IMR-90 (cell line): Measurements from ENCODE around the gene MAN2B1. TPM values are rescaled to one million over a fixed set of nuclear protein-coding genes. Genes with fewer than 3 reads are reported as not detected.

Experiments used
- ATAC-seq: fragments of 200-7000 bp; cut with Tn5 transposase; 2 replicates; pipeline ENCODE4 v1.9.1; 2020; ENCODE audit warnings: low read depth, mild to moderate bottlenecking, moderate library complexity
- BruUV-seq: library from RNA; stranded (reverse); fragments of 400-500 nt; replicated peaks from 2 replicates; lab custom pipeline; 2021; lab: Mats Ljungman, UMichigan
- CTCF ChIA-PET: fragments of 300-600 bp; formaldehyde crosslinking; extraction: SDS; loops from one replicate; lab custom pipeline; 2021; ENCODE audit warnings: antibody characterized with exemption; lab: Yijun Ruan, JAX
- POLR2A ChIA-PET: fragments of 300-600 bp; sonication (Branson Sonifier 250); formaldehyde crosslinking; loops from one replicate; lab custom pipeline; 2022; ENCODE audit warnings: antibody characterized with exemption; ENCODE audit not compliant: unreplicated experiment; lab: Charles Lee
- DNase-seq: peaks from one replicate; pipeline ENCODE4 v3.0.0; 2013
- H2AFZ ChIP-seq: replicated peaks from 2 replicates; pipeline ENCODE3; 2013; ENCODE audit warnings: low read length, mild to moderate bottlenecking; ENCODE audit not compliant: poor library complexity
- H2AK5ac ChIP-seq: 2 replicates; pipeline ENCODE4 v1.6.1; 2013; ENCODE audit warnings: low read depth, low read length, inconsistent platforms
- H2AK9ac ChIP-seq: replicated peaks from 2 replicates; pipeline ENCODE3; 2013; ENCODE audit warnings: mild to moderate bottlenecking, low read depth, low read length, moderate library complexity; ENCODE audit not compliant: poor library complexity
- H2BK120ac ChIP-seq: 2 replicates; pipeline ENCODE4 v1.6.1; 2013; ENCODE audit warnings: low read depth, low read length, inconsistent platforms
- H2BK15ac ChIP-seq: 3 replicates; pipeline ENCODE4 v1.6.1; 2013; ENCODE audit warnings: low read depth, low read length, inconsistent platforms
- H2BK20ac ChIP-seq: 2 replicates; pipeline ENCODE4 v1.6.1; 2013; ENCODE audit warnings: low read depth, mild to moderate bottlenecking, inconsistent platforms, low read length, moderate library complexity
- H2BK5ac ChIP-seq: 2 replicates; pipeline ENCODE4 v1.6.1; 2013; ENCODE audit warnings: mild to moderate bottlenecking, low read depth, low read length, inconsistent platforms; ENCODE audit not compliant: poor library complexity, severe bottlenecking
- H3K14ac ChIP-seq: replicated peaks from 2 replicates; pipeline ENCODE4 v1.6.1; 2013; ENCODE audit warnings: low read depth, low read length, inconsistent platforms
- H3K18ac ChIP-seq: 2 replicates; pipeline ENCODE4 v1.6.1; 2013; ENCODE audit warnings: low read depth, low read length, control low read depth
- H3K23ac ChIP-seq: 2 replicates; pipeline ENCODE4 v1.6.1; 2013; ENCODE audit warnings: low read depth, low read length, inconsistent platforms
- H3K27ac ChIP-seq: 2 replicates; pipeline ENCODE4 v1.5.1; 2013; ENCODE audit warnings: mild to moderate bottlenecking, control low read depth, low read length; ENCODE audit not compliant: insufficient read depth
- H3K27me3 ChIP-seq: 2 replicates; pipeline ENCODE4 v1.6.1; 2013; ENCODE audit warnings: low read length; ENCODE audit not compliant: control insufficient read depth, insufficient read depth
- H3K36me3 ChIP-seq: 2 replicates; pipeline ENCODE4 v1.6.1; 2013; ENCODE audit warnings: low read length, mixed read lengths; ENCODE audit not compliant: control insufficient read depth, insufficient read depth
- H3K4ac ChIP-seq: 2 replicates; pipeline ENCODE4 v1.6.1; 2013; ENCODE audit warnings: low read depth, low read length, inconsistent platforms
- H3K4me1 ChIP-seq: 2 replicates; pipeline ENCODE4 v1.6.1; 2013; ENCODE audit warnings: low read length, mixed read lengths; ENCODE audit not compliant: control insufficient read depth, insufficient read depth
- H3K4me2 ChIP-seq: 2 replicates; pipeline ENCODE4 v1.6.1; 2013; ENCODE audit warnings: low read depth, mild to moderate bottlenecking, control low read depth, low read length, moderate library complexity
- H3K4me3 ChIP-seq: 2 replicates; pipeline ENCODE4 v1.5.1; 2013; ENCODE audit warnings: low read depth, mild to moderate bottlenecking, control low read depth, low read length, moderate library complexity; ENCODE audit not compliant: insufficient read depth
- H3K56ac ChIP-seq: 2 replicates; pipeline ENCODE4 v1.6.1; 2013; ENCODE audit warnings: low read length, inconsistent platforms; ENCODE audit not compliant: insufficient read depth; ENCODE audit errors: extremely low read depth
- H3K79me1 ChIP-seq, 2 experiments: 2 replicates each; pipeline ENCODE4 v1.6.1; 2013; ENCODE audit warnings: low read length in 2 of 2, inconsistent platforms in 1 of 2, low read depth in 1 of 2
- H3K9ac ChIP-seq: 2 replicates; pipeline ENCODE4 v1.6.1; 2013; ENCODE audit warnings: low read depth, low read length, control low read depth
- H3K9me1 ChIP-seq: 2 replicates; pipeline ENCODE4 v1.6.1; 2013; ENCODE audit warnings: low read length, inconsistent platforms; ENCODE audit not compliant: insufficient read depth
- H3K9me3 ChIP-seq: 2 replicates; pipeline ENCODE4 v1.6.1; 2013; ENCODE audit warnings: low read length; ENCODE audit not compliant: control insufficient read depth, insufficient read depth
- H4K20me1 ChIP-seq: 2 replicates; pipeline ENCODE4 v1.6.1; 2013; ENCODE audit warnings: low read length, inconsistent platforms; ENCODE audit not compliant: insufficient read depth
- H4K5ac ChIP-seq: 2 replicates; pipeline ENCODE4 v1.6.1; 2013; ENCODE audit warnings: mild to moderate bottlenecking, low read depth, low read length, control low read depth
- H4K8ac ChIP-seq, 2 experiments: 2 replicates each; pipeline ENCODE4 v1.6.1; 2013; ENCODE audit warnings: low read depth in 2 of 2, low read length in 2 of 2, control low read depth in 1 of 2, inconsistent platforms in 1 of 2
- H4K91ac ChIP-seq: 2 replicates; pipeline ENCODE4 v1.6.1; 2013; ENCODE audit warnings: low read depth, low read length, inconsistent platforms; ENCODE audit not compliant: insufficient read depth
- CHD1 ChIP-seq: IDR thresholded peaks from 2 replicates; pipeline ENCODE4 v1.6.1; 2012; ENCODE audit warnings: low read depth, low read length, improper control_type of control experiment
- MXI1 ChIP-seq: IDR thresholded peaks from 2 replicates; pipeline ENCODE4 v1.6.1; 2012; ENCODE audit warnings: low read depth, mild to moderate bottlenecking, low read length, moderate library complexity, borderline replicate concordance
- RCOR1 ChIP-seq: IDR thresholded peaks from 2 replicates; pipeline ENCODE4 v1.6.1; 2012; ENCODE audit warnings: mild to moderate bottlenecking, low read length, improper control_type of control experiment; ENCODE audit not compliant: insufficient replicate concordance
- WGBS, 2 experiments: methylation state at CpG; one replicate each; pipeline versions ENCODE4 v1.1.5 to v1.1.7; 2013; ENCODE audit warnings: missing lambda C conversion rate in 2 of 2; ENCODE audit not compliant: insufficient read length in 1 of 2; ENCODE audit errors: extremely low coverage in 2 of 2; 5-methylcytosine and 5-hydroxymethylcytosine counted together
- dilution Hi-C: fragments of 300-500 bp; cut with HindIII; formaldehyde crosslinking; loops from one replicate; pipeline ENCODE4 v1.14.3; 2018; ENCODE audit warnings: low sequenced_read_pairs; ENCODE audit not compliant: unreplicated experiment
- in situ Hi-C: fragments of 300-500 bp; cut with MboI; formaldehyde crosslinking; loops from 3 replicates; pipeline ENCODE4 v1.14.3; 2019; ENCODE audit warnings: low sequenced_read_pairs, inconsistent platforms, mixed read lengths
- intact Hi-C: fragments of 100-400 bp; cut with micrococcal nuclease; formaldehyde crosslinking; loops from 2 replicates; pipeline ENCODE4 v1.10.0; 2022
- polyA plus RNA-seq, 3 experiments: library from polyadenylated mRNA; depleted of rRNA; stranded (reverse); fragments of >200 nt; gene quantifications; 2 replicates each; pipeline ENCODE4 v1.2.3, GENCODE V29; 2012; ENCODE audit warnings: low replicate concordance in 1 of 3
- total RNA-seq: library from RNA; depleted of rRNA; stranded (reverse); fragments of >200 nt; gene quantifications from 2 replicates; pipeline ENCODE4 v1.2.3, GENCODE V29; 2012

Gene MAN2B1
- total and polyA plus RNA-seq, 2 of the 4 experiments (the other 2 are of a cell fraction), result 10.4 to 55.4 TPM

- H3K4me1 ChIP-seq, result peaks cover 2% of the 10 kb centered on the region; the same call in 1 of the 2 replicates
- TF ChIP-seq RCOR1 (no peak), MXI1 (no peak), CHD1 (no peak)
- no peak overlapping the region for H3K27ac ChIP-seq
- no peak overlapping the region for H2AK5ac ChIP-seq
- H4K5ac ChIP-seq, result no peak overlapping the region
- H3K56ac ChIP-seq, result no peak overlapping the region
- no peaks in the 10 kb centered on the region for H3K9me3 ChIP-seq
- H2BK120ac ChIP-seq, result no peak overlapping the region
- intact Hi-C loops, result no loop called here
- H2BK5ac ChIP-seq, result no peak overlapping the region
- no peak overlapping the region for H4K91ac ChIP-seq
- H3K79me1 ChIP-seq, result peaks cover 7 to 27% of the 10 kb centered on the region in 2 experiments
- DNase-seq, result no peak
- ChIA-PET CTCF (no interaction called here), POLR2A (interaction anchor here (0.8 kb wide), 1 partner anchor 84 kb away, joined by 3 read pairs; the partner anchor contains the start of genes ZNF490 and ZNF791)
- H3K4me3 ChIP-seq, result no peak overlapping the region
- no peak overlapping the region for H2AFZ ChIP-seq
- no peak overlapping the region for H3K23ac ChIP-seq
- H3K9me1 ChIP-seq, result no peaks in the 10 kb centered on the region; the same call in 1 of the 2 replicates
- in situ Hi-C loops, result no loop called here
- no peak overlapping the region for H2BK20ac ChIP-seq
- H3K36me3 ChIP-seq, result peaks cover 15% of the 10 kb centered on the region
- no peak overlapping the region for H3K4me2 ChIP-seq
- no peak for ATAC-seq
- no peak overlapping the region for H3K4ac ChIP-seq
- no CpG with 5 or more reads among the region's 2 CpGs for WGBS, 2 experiments
- no peaks in the 10 kb centered on the region for H3K27me3 ChIP-seq
- no peak overlapping the region for H2BK15ac ChIP-seq
- H4K8ac ChIP-seq, result no peak overlapping the region
- H3K9ac ChIP-seq, result no peak overlapping the region
- BruUV-seq, result no TSS peak
- H3K18ac ChIP-seq, result no peak overlapping the region
- dilution Hi-C loops, result no loop called here
- no peak overlapping the region for H3K14ac ChIP-seq
- H2AK9ac ChIP-seq, result no peak overlapping the region
- no peaks in the 10 kb centered on the region; the same call in 1 of the 2 replicates for H4K20me1 ChIP-seq
Measured at GRCh38 chr19:12695096-12695495, 28.6 kb upstream of the MAN2B1 start.
